Posterior cingulate gyrus (tissue), 11 donors: ENCODE results near the gene FAM219A.
"Not testable (repeated sequence)": the region's sequence is repeated elsewhere in the genome, so short reads cannot be mapped to it uniquely, and the experiment has no call there.

Source experiments
- DNase-seq, 10 donors: peaks; one replicate each; pipeline versions ENCODE4 v3.0.0 to v3.0.0-alpha.2; 2020 to 2021; ENCODE audit warnings: mixed read lengths in 3 of 10
- intact Hi-C: fragments of 100-400 bp; cut with DNase I; formaldehyde crosslinking; loops from one replicate; pipeline ENCODE4 v1.15.1; 2023

Gene FAM219A

DNA sequence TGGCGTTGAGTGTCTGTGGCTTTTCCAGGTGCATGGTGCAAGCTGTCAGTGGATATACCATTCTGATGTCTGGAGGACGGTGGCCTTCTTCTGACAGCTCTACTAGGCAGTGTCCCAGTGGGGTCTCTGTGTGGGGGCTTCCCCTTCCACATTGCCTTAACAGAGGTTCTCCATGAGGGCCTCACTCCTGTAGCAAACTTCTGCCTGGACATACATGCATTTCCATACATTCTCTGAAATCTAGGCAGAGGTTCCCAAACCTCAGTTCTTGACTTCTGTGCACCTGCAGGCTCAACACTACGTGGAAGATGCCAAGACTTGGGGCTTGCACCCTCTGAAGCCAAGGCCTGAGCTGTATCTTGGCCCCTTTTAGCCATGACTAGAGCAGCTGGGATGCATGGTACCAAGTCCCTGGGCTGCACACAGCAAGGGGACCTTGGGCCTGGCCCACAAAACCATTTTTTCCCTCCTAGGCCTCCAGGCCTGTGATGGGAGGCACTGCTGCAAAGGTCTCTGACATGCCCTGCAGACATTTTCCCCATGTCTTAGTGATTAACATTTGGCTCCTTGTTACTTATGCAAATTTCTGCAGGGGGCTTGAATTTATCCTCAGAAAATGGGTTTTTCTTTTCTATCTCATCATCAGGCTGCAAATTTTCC, 90.5 kb downstream of the FAM219A start:
- DNase-seq, intact Hi-C loops: not testable (repeated sequence)

DNA sequence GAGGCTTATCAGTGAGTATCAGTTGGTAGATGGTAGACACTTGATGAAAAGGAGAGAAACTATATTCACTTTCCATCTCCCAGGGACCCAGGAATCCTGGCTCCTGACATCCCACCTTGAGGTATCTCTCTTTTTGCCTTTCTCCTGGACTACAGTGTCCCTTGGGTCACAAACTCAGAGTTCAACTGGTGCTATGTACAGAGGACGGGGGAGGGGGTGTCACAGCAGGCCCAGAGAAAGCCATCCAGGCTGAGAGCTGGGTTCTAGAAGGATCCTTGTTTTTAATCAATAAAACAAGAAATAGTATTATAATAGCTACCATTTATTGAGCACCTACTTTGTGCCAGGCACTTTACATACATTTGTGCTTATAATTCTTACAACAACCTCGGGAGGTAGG, 92.0 kb downstream of the FAM219A start:
- intact Hi-C loops: no loop called here
- DNase-seq: no peak

DNA sequence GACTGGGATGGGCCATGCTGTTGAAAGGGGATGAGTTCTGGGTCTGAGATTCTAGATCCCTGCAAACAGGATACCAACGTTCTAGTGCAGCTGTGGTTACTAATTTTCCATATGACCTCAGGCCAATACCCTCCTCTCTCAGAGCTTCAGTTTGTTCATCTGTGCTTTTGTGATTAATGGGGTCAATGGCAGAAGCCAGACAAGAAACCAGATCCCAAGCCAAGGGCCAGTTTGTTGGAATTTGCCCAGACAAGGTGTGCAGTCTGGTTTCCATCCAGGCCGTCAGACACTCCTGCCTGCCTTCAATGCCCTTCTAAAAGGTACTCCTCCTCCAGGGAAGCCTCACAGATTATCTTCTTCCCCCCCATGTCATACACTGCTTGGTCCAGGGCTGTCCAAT, 93.1 kb downstream of the FAM219A start:
- no peak for DNase-seq
- intact Hi-C loops: no loop called here

DNA sequence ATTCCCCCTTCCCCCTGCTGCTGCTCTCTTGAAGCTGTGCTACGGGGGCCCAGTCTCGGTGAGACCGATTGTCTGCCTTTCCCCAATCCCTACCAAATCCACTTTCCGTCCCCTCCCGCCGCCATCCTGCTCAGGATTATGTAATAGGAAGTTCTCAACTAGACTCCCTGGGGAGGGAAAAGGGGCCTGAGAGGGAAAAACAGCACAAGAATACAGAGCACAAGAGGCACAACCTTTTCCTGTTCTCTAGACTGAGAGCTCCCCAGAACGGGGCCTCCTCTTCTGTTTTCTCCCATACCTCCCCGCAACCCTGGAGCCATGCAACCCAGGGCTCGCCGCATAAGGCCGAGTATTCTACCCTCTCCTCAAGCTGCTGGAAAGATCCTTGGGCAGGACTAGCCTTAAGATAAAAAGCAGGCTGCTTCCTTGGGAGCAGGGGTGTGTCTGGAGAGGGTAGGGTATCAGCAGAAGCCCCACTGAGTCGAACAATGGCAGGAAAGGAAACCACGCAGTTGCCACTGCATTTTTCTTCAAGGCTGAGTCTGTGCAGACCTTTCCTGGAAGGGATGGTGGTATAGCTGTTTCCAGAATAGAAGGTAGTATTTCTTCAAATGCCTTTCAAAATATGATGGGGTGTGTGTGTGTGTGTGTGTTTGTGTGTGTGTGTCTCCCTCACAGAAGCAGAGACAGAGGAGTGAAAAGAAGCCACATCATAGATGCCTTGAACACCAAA, 94.6 kb downstream of the FAM219A start:
- DNase-seq: no peak
- intact Hi-C loops: no loop called here

DNA sequence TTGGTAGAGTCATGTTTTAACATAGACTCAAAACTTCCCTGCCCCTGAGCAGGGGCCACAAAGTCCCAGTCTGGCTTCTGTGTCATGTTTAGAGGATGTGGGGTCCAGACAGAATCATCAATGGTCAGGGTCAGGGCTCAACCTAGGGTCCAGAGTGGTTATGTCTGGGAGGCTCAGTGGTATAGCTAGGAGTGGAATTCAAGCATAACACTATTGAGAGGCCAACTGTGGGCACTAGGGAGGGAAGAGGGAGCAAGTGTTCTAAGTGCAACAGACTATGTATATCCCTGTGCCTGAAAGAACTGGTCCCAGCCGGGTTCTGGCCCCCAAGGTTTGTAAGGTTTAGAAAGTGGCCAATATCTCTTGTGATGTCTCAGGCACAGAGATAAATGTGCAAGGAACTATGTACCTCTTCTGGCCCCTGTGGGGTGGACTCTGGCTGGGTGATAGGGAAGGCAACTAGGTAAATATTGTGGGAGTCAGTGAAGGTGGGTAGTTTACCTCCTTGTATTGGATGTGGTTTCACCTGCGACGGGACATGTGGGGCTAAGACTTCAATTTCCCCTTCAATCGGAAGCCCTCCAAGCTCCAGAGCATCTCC, 95.7 kb downstream of the FAM219A start:
- no peak for DNase-seq
- intact Hi-C loops: no loop called here

DNA sequence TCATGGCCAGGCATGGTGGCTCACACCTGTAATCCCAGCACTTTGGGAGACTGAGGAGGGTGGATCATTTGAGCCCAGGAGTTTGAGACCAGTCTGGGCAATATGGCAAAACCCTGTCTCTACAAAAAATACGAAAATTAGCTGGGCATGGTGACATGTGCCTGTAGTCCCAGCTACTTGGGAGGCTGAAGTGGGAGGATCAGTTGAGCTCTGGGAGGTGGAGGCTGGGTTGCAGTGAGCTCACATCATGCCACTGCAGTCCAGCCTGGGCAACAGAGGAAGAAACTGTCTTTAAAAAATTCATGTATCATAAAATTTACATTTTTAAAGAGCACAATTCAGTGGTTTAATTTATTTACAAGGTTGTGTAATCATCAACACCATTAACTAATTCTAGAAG, 105.4 kb downstream of the FAM219A start:
- DNase-seq, intact Hi-C loops: not testable (repeated sequence)

DNA sequence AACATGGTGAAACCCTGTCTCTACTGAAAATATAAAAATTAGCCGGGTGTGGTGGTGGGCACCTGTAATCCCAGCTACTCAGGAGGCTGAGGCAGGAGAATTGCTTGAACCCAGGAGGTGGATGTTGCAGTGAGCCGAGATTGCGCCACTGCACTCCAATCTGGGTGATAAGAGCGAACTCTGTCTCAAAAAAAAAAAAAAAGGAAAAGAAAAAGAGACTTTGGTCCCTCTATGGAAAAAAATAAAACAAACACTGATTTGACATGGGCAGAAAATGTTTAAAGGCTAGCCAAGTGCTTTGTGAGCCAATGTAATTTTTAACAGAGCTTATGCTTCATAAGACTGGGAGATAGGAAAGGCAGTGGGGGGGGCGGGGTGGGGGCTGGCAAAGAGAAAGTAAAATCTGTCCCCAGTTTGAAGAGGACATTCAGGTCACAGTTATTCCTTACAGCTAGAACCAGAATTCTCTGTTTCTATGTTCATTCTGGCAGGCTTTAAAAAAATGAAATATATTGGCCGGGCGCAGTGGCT, 106.2 kb downstream of the FAM219A start:
- DNase-seq, intact Hi-C loops: not testable (repeated sequence)

DNA sequence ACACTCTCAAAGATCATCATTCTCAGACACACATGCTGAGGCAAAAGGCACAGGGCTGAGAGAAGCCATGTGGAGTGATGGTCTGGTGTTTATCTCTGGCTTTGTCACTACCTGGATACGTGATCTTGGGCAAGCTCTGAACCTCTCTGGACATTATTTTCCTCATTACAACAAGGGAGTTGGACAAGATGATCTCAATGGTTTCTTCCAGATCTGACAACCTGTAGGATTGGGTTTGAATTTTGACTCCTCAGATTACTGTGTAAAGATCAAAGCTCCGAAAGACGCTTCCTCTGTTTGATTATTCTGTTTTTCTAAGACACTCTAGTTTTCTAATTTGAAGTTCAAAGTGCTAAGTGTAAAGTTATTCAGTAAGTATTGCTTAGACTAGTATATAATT, 109.0 kb downstream of the FAM219A start:
- intact Hi-C loops: no loop called here
- no peak for DNase-seq
